Activated T-helper 2 cell treated with anti-CD3 and anti-CD28 coated beads, Interferon-gamma antibody, Interleukin-2, Interleukin-4, amounts not matched to agents 10 μg/mL and 5 μg/mL and 100 μg/mL, durations not matched to agents 14 hours and 24 hours and 36 hours (primary cell): ENCODE results near the gene ADARB1. TPM values are rescaled to one million over a fixed set of nuclear protein-coding genes. Genes with fewer than 3 reads are reported as not detected.

Experiments
- DNase-seq: peaks from one replicate; pipeline ENCODE4 v3.0.0; 2021; ENCODE audit warnings: low spot score
- H3K27ac Mint-ChIP-seq: one replicate; pipeline ENCODE4 v1.8.0; 2021; ENCODE audit warnings: mixed read lengths
- H3K27me3 Mint-ChIP-seq: one replicate; pipeline ENCODE4 v1.8.0; 2021; ENCODE audit warnings: low read depth, mixed read lengths
- H3K36me3 Mint-ChIP-seq: one replicate; pipeline ENCODE4 v1.8.0; 2021; ENCODE audit warnings: low read depth, mixed read lengths
- H3K4me1 Mint-ChIP-seq: one replicate; pipeline ENCODE4 v1.8.0; 2021; ENCODE audit warnings: low read depth, mixed read lengths
- H3K4me3 Mint-ChIP-seq: one replicate; pipeline ENCODE4 v1.8.0; 2021; ENCODE audit warnings: low read depth, mild to moderate bottlenecking, moderate library complexity, mixed read lengths
- H3K9me3 Mint-ChIP-seq: one replicate; pipeline ENCODE4 v1.8.0; 2021; ENCODE audit warnings: mixed read lengths
- intact Hi-C: fragments of 100-400 bp; cut with micrococcal nuclease; formaldehyde crosslinking; loops from one replicate; pipeline ENCODE4 v1.15.1; 2023
- total RNA-seq: library from RNA; stranded (reverse); gene quantifications from 2 replicates; pipeline ENCODE4 v1.2.3, GENCODE V29; 2022

Gene ADARB1
- total RNA-seq, 1 donor from 2014 or later, result 25.8 TPM

DNA sequence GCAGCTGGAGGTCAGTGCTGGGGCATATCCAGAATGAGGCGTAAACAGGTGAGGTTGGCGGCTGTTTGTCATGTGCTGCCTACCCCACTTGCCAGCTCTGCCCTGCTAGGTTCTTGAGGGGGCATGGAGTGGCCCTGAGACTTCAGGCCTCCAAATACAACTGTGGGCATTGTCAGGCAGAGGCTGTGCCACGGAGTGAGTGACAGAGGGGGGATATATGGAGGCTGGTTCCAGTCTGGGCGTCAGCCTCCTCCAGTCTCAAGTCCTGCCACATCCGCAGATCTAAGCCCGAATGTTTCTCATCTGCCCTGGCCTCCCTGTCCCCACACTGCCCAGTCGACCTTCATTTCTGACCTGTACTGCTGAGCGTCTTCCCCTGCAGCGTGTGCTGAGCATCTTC is 128.0 kb downstream of the ADARB1 start:
- peaks cover 9% of the 10 kb centered on the region for H3K4me1 Mint-ChIP-seq
- intact Hi-C loops, result no loop called here
- no peaks in the 10 kb centered on the region for H3K9me3 Mint-ChIP-seq
- H3K4me3 Mint-ChIP-seq, result no peak overlapping the region
- H3K27ac Mint-ChIP-seq, result no peak overlapping the region
- peaks cover 30% of the 10 kb centered on the region for H3K36me3 Mint-ChIP-seq
- no peaks in the 10 kb centered on the region for H3K27me3 Mint-ChIP-seq
- no peak for DNase-seq

DNA sequence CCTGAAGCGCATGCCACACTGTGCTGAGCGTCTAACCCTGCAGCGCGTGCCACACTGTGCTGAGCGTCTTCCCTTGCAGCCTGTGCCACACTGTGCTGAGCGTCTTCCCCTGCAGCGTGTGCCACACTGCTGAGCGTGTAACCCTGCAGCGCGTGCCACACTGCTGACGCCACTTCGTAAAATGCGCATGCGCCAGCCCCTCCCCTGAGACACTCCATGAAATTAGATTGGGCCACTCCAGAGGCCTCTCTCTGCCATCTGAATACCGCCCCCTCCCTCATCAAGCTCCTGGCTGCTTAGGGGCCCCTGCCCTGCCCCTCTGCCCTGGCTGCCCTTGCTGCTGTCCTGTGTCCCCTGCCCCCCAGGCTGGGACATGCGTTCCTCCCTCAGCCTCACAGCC is 128.5 kb downstream of the ADARB1 start:
- Mint-ChIP-seq H3K27ac (no peak overlapping the region), H3K9me3 (no peaks in the 10 kb centered on the region), H3K4me1 (peaks cover 10% of the 10 kb centered on the region), H3K36me3 (peaks cover 33% of the 10 kb centered on the region), H3K4me3 (no peak overlapping the region), H3K27me3 (no peaks in the 10 kb centered on the region)
- no peak for DNase-seq
- intact Hi-C loops, result no loop called here

GRCh38 chr21:45203983-45204382 is 129.6 kb downstream of the ADARB1 start:
- no peaks in the 10 kb centered on the region for H3K27me3 Mint-ChIP-seq
- H3K9me3 Mint-ChIP-seq, result no peaks in the 10 kb centered on the region
- intact Hi-C loops, result no loop called here
- peaks cover 19% of the 10 kb centered on the region for H3K4me1 Mint-ChIP-seq
- H3K36me3 Mint-ChIP-seq, result peaks cover 38% of the 10 kb centered on the region
- no peak overlapping the region for H3K4me3 Mint-ChIP-seq
- no peak for DNase-seq
- no peak overlapping the region for H3K27ac Mint-ChIP-seq

DNA sequence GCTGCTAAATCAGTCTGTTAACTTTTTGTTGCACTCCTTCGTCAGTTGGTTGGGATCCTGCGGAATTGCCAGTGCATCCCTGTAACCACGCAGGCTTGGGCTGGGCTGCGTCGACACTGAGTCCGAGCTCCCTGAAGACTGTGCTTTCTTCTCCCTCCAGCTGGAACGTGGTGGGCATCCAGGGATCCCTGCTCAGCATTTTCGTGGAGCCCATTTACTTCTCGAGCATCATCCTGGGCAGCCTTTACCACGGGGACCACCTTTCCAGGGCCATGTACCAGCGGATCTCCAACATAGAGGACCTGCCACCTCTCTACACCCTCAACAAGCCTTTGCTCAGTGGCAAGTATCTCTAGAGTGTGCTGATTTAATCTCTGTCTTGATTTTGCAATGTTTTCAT is 130.0 kb downstream of the ADARB1 start:
- Mint-ChIP-seq H3K27me3 (no peaks in the 10 kb centered on the region), H3K36me3 (peaks cover 36% of the 10 kb centered on the region), H3K4me1 (peaks cover 23% of the 10 kb centered on the region), H3K27ac (no peak overlapping the region), H3K4me3 (no peak overlapping the region), H3K9me3 (no peaks in the 10 kb centered on the region)
- no peak for DNase-seq
- intact Hi-C loops, result no loop called here

DNA sequence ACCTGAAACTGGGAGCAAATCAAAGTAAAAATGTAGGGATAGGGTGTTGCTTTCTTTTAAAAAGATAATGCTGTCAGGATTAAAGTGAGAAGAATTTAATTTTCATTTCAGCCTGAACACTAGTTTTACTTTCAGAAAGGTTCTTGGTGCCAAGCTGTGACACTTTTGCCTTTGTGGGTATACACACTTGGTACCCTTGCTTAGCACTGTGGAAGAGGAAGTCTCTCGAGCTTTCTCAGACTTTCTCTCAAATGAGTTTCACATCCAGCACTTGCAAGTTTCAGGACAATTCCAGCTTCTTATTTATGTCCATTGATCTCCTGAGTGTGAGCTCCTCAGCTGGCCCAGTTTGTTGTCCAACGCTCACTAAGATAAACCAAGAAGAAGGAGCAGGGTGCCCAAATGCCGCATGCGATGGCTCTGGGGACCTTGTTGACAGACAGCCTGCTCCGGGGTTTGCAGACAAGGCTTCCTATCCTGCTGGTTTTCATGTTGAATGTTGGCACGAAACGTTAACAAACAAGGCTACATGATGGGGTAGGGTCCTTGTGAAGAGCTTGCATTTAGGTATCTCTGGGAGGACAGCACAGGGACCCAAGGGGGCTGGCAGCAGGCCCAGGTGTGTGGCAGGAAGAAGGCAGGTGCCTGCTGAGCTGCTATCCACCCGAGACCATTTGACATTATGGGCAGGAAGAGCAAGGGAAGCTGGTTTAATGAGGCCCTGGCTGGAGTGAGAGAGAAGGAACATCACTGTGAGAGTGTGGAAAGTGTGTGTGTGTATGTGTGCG is 133.7 kb downstream of the ADARB1 start:
- Mint-ChIP-seq H3K4me3 (no peak overlapping the region), H3K4me1 (peaks cover 21% of the 10 kb centered on the region), H3K9me3 (no peaks in the 10 kb centered on the region), H3K27me3 (no peaks in the 10 kb centered on the region), H3K36me3 (peaks cover 60% of the 10 kb centered on the region), H3K27ac (no peak overlapping the region)
- no peak for DNase-seq
- intact Hi-C loops, result no loop called here

DNA sequence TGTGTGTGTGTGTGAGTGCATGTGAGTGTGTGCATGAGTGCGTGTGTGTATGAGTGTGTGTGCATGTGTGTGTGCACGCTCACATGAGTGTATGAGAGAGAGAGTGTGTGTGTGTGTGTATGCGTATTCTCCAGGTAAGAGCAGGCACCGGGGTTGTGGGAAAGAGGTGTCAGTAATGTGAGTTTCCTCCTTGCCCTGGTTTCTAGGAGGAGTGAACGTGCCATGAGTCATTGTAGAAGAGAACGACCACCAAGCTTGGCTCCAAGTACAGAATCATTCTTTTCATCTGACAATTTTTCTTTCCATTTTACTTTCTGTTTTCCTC is 134.2 kb downstream of the ADARB1 start:
- no peak for DNase-seq
- intact Hi-C loops, result no loop called here
- H3K4me3 Mint-ChIP-seq, result no peak overlapping the region
- peaks cover 20% of the 10 kb centered on the region for H3K4me1 Mint-ChIP-seq
- no peak overlapping the region for H3K27ac Mint-ChIP-seq
- no peaks in the 10 kb centered on the region for H3K27me3 Mint-ChIP-seq
- H3K9me3 Mint-ChIP-seq, result no peaks in the 10 kb centered on the region
- H3K36me3 Mint-ChIP-seq, result peaks cover 58% of the 10 kb centered on the region

- intact Hi-C loops, result no loop called here
- no peaks in the 10 kb centered on the region for H3K27me3 Mint-ChIP-seq
- no peak overlapping the region for H3K27ac Mint-ChIP-seq
Observed at GRCh38 chr21:45209046-45209445, 134.7 kb downstream of the ADARB1 start.

DNA sequence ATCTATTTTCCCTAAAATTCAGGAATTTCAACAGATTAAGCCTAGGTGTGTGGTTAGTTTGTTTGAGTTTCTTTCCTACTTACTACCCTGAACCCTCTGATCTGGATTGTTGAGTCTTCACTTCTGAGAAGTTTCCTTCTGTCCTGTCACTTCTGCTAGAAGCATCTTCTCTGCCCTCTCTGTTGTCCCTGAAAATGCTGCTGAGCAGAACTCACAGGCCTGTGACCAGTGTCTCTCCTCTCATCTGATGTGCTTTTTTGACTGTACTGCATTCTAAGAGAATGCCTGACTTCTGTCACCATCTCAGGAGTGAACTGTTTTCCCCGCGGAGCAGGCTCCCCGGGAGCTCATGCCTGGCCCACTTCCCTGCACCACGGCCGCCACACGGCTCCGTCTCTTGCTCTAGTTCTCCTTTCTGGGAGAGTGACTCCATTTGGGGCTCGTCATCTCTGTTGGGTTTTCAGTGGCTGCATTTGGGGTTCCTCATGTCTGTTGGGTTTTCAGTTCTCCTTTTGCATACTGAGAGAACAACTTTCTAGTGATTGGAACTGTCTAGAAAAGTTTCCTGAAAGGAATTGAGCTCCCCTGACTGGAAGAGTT is 135.4 kb downstream of the ADARB1 start:
- no peak overlapping the region for H3K27ac Mint-ChIP-seq
- peaks cover 17% of the 10 kb centered on the region for H3K4me1 Mint-ChIP-seq
- intact Hi-C loops, result no loop called here

More at GRCh38 chr21:45209046-45209445, 134.7 kb downstream of the ADARB1 start:
- H3K4me1 Mint-ChIP-seq, result peaks cover 17% of the 10 kb centered on the region
- no peak overlapping the region for H3K4me3 Mint-ChIP-seq
- peaks cover 58% of the 10 kb centered on the region for H3K36me3 Mint-ChIP-seq
- no peak for DNase-seq
- H3K9me3 Mint-ChIP-seq, result no peaks in the 10 kb centered on the region

DNA sequence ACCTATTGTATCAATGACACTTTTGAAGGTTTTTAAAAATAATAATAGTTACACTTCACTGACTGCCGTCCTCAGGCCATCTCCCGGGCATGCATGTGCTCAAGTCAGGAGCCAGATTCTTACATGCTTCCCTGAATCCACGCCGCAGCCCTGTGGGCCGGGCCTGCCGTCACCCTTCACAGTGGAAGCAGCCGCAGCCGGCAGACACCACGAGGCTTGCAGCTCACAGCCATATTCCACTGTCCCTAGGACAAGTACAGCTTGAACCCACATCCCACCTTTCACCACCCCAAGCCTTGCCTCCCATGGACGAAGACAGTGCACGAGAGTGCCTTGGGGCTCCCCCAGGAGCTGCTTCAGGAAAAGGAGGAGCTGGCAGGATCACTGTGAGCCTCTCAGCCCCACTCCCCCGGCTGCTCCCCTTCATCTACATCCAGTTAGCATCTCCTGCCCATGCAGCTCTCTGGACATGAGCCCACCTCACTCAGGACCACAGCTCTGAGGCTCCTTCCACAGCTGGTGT is 136.1 kb downstream of the ADARB1 start:
- H3K9me3 Mint-ChIP-seq, result no peaks in the 10 kb centered on the region
- DNase-seq, result no peak
- no peaks in the 10 kb centered on the region for H3K27me3 Mint-ChIP-seq
- peaks cover 17% of the 10 kb centered on the region for H3K4me1 Mint-ChIP-seq
- H3K4me3 Mint-ChIP-seq, result no peak overlapping the region
- intact Hi-C loops, result no loop called here
- H3K27ac Mint-ChIP-seq, result no peak overlapping the region
- H3K36me3 Mint-ChIP-seq, result peaks cover 60% of the 10 kb centered on the region

More for the DNA sequence above, 135.4 kb downstream of the ADARB1 start:
- Mint-ChIP-seq H3K27me3 (no peaks in the 10 kb centered on the region), H3K36me3 (peaks cover 60% of the 10 kb centered on the region), H3K9me3 (no peaks in the 10 kb centered on the region), H3K4me3 (no peak overlapping the region)
- DNase-seq, result no peak

GRCh38 chr21:45211661-45212060 is 137.3 kb downstream of the ADARB1 start:
- Mint-ChIP-seq H3K9me3 (peaks cover 9% of the 10 kb centered on the region), H3K4me1 (peaks cover 17% of the 10 kb centered on the region)

DNA sequence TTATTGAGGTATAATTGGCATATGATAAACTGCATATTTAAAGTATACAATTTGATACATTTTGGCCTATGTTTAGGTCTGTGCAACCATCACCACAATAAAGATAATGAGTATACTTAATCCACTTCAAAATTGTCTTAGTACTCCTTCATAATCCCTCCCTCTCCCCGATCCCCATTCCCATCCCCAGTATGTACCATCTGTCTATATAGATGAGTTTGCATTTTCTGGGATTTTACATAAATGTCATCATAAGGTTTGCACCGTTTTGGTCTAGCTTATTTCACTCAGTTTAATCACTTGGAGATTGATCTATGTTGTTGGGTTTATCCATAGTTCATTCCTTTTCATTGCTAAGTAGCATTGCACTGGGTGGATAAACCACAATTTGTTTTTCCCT is 139.0 kb downstream of the ADARB1 start:
- DNase-seq, result no peak
- Mint-ChIP-seq H3K27ac (no peak overlapping the region), H3K9me3 (peaks cover 25% of the 10 kb centered on the region), H3K4me1 (peaks cover 11% of the 10 kb centered on the region), H3K36me3 (peaks cover 77% of the 10 kb centered on the region), H3K4me3 (no peak overlapping the region), H3K27me3 (no peaks in the 10 kb centered on the region)
- intact Hi-C loops, result no loop called here

More at GRCh38 chr21:45211661-45212060, 137.3 kb downstream of the ADARB1 start:
- Mint-ChIP-seq H3K27ac (no peak overlapping the region), H3K36me3 (peaks cover 69% of the 10 kb centered on the region), H3K4me3 (no peak overlapping the region), H3K27me3 (no peaks in the 10 kb centered on the region)
- no peak for DNase-seq
- intact Hi-C loops, result no loop called here

DNA sequence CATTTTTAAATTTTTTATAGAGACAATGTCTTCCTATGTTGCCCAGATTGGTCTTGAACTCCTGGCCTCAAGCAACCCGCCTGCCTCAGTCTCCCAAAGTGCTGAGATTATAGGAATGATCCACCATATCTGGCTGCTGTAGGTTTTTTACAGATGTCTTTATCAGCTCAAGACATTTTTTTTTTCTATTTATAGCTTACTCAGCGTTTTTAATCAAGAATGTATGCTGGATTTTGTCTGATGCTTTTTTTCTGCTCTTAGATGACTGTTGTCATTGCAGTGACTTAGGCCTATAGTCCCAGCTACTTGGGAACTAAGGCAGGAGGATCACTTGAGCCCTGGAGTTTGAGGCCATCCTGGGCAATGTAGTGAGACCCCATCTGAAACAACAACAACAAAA is 140.8 kb downstream of the ADARB1 start:
- Mint-ChIP-seq H3K27me3 (no peaks in the 10 kb centered on the region), H3K36me3 (peaks cover 69% of the 10 kb centered on the region), H3K4me3 (no peak overlapping the region), H3K4me1 (peaks cover 2% of the 10 kb centered on the region), H3K9me3 (peaks cover 25% of the 10 kb centered on the region), H3K27ac (no peak overlapping the region)
- intact Hi-C loops, result no loop called here
- DNase-seq, result no peak

DNA sequence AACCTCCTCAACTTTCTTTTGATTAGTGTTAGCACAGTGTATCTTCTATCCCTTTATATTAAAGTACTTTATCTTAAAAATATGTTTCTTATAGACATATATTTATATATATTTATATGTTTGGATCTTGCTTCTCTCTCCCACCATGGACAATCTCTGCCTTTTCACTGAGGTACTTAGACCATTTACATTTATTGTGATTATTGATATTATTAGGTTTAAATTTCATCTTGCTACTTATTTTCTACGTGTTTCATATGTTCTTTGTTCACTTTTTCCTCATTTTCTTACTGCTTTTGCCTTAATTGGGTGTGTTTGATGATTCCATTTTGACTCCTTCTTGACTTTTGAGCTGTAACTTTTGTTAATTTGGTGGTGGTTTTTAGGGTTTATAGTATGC is 142.6 kb downstream of the ADARB1 start:
- H3K27me3 Mint-ChIP-seq, result no peaks in the 10 kb centered on the region
- H3K27ac Mint-ChIP-seq, result no peak overlapping the region
- no peak for DNase-seq
- intact Hi-C loops, result no loop called here
- H3K9me3 Mint-ChIP-seq, result peaks cover 25% of the 10 kb centered on the region
- H3K4me1 Mint-ChIP-seq, result peaks cover 2% of the 10 kb centered on the region
- H3K4me3 Mint-ChIP-seq, result no peak overlapping the region
- peaks cover 59% of the 10 kb centered on the region for H3K36me3 Mint-ChIP-seq
